Keratinocyte (primary cell): ENCODE data around the gene CTDSPL. TPM values are rescaled to one million over a fixed set of nuclear protein-coding genes. Genes with fewer than 3 reads are reported as not detected.

ENCODE experiments used
- DNase-seq: peaks from one replicate; pipeline ENCODE4 v3.0.0-alpha.2; 2011; ENCODE audit warnings: low read depth, missing footprints, low spot score
- FAIRE-seq: peaks from 2 replicates; lab custom pipeline; 2011; peaks lifted over from hg19 to GRCh38; lab: Jason Lieb, UNC
- H2AFZ ChIP-seq: 2 replicates; pipeline ENCODE4 v1.6.0; 2012; ENCODE audit warnings: low read length, control low read depth, inconsistent platforms; ENCODE audit not compliant: control insufficient read depth
- H3K27ac ChIP-seq: 2 replicates; pipeline ENCODE4 v1.5.1; 2011; ENCODE audit warnings: low read length; ENCODE audit not compliant: control insufficient read depth, insufficient read depth
- H3K27me3 ChIP-seq: 3 replicates; pipeline ENCODE4 v1.6.0; 2011; ENCODE audit warnings: low read length; ENCODE audit not compliant: control insufficient read depth, insufficient read depth; ENCODE audit errors: extremely low read depth
- H3K36me3 ChIP-seq, 2 experiments: 2 replicates in 1 of 2; 3 replicates in 1 of 2; pipeline ENCODE4 v1.5.1; 2011; ENCODE audit warnings: low read length in 2 of 2, mild to moderate bottlenecking in 1 of 2; ENCODE audit not compliant: control insufficient read depth in 2 of 2, insufficient read depth in 2 of 2; ENCODE audit errors: extremely low read depth in 1 of 2
- H3K4me1 ChIP-seq: 3 replicates; pipeline ENCODE4 v1.5.1; 2011; ENCODE audit warnings: low read length; ENCODE audit not compliant: control insufficient read depth, insufficient read depth; ENCODE audit errors: extremely low read depth
- H3K4me2 ChIP-seq: 3 replicates; pipeline ENCODE4 v1.6.0; 2011; ENCODE audit warnings: low read depth, low read length; ENCODE audit not compliant: control insufficient read depth, insufficient read depth; ENCODE audit errors: extremely low read depth
- H3K4me3 ChIP-seq, 3 experiments: fragments of 200-600 bp in 1 of 3; sonication (generic) in 1 of 3; 2 replicates in 2 of 3; 3 replicates in 1 of 3; pipeline ENCODE4 v1.5.1; 2011 to 2016; ENCODE audit warnings: low read length in 3 of 3, mild to moderate bottlenecking in 3 of 3, control low read depth in 2 of 3, inconsistent platforms in 1 of 3, low read depth in 1 of 3, mixed read lengths in 1 of 3, mixed run types in 1 of 3, moderate library complexity in 1 of 3; ENCODE audit not compliant: control insufficient read depth in 2 of 3, insufficient read depth in 2 of 3; ENCODE audit errors: extremely low read depth in 1 of 3
- H3K79me2 ChIP-seq: 2 replicates; pipeline ENCODE4 v1.6.0; 2012; ENCODE audit warnings: low read length; ENCODE audit not compliant: control insufficient read depth, insufficient read depth
- H3K9ac ChIP-seq: 3 replicates; pipeline ENCODE4 v1.6.0; 2011; ENCODE audit warnings: low read length; ENCODE audit not compliant: control insufficient read depth, insufficient read depth; ENCODE audit errors: extremely low read depth
- H3K9me1 ChIP-seq: 3 replicates; pipeline ENCODE4 v1.6.0; 2011; ENCODE audit warnings: low read length; ENCODE audit not compliant: control insufficient read depth, insufficient read depth; ENCODE audit errors: extremely low read depth
- H3K9me3 ChIP-seq: 2 replicates; pipeline ENCODE4 v1.5.1; 2012; ENCODE audit warnings: low read depth, low read length; ENCODE audit not compliant: control insufficient read depth
- H4K20me1 ChIP-seq: 3 replicates; pipeline ENCODE4 v1.6.0; 2011; ENCODE audit warnings: low read length; ENCODE audit not compliant: control insufficient read depth, insufficient read depth; ENCODE audit errors: extremely low read depth
- EZH2 ChIP-seq: IDR thresholded peaks from one replicate; pipeline ENCODE4 v1.6.1; 2012; ENCODE audit warnings: inconsistent platforms, mild to moderate bottlenecking, low read length, moderate library complexity
- dilution Hi-C: fragments of 300-500 bp; cut with MboI; formaldehyde crosslinking; loops from one replicate; pipeline ENCODE4 v1.7.0; 2020; ENCODE audit warnings: low sequenced_read_pairs; ENCODE audit not compliant: extremely low pct_ligation_motif_present
- polyA plus RNA-seq, 5 experiments: library from polyadenylated mRNA; depleted of rRNA in 3 of 5; stranded (reverse) in 3 of 5; stranded (forward) in 1 of 5; unstranded in 1 of 5; fragments of >200 nt; gene quantifications; 1 replicate in 1 of 5; 2 replicates in 3 of 5; 3 replicates in 1 of 5; pipeline versions ENCODE4 v1.2.1 to v1.2.3, GENCODE V29; 2011 to 2012; ENCODE audit warnings: missing spikeins in 2 of 5, low read depth in 1 of 5, low replicate concordance in 1 of 5
- TF ChIP-seq, protein P1 (sequence below), 3 experiments: IDR thresholded peaks in 1 of 3; conservative IDR thresholded peaks in 1 of 3; optimal IDR thresholded peaks in 1 of 3; 2 replicates in 2 of 3; 3 replicates in 1 of 3; pipeline versions ENCODE3 to v1.5.1; 2011; ENCODE audit warnings: low read length in 3 of 3, mild to moderate bottlenecking in 3 of 3, moderate library complexity in 2 of 3, control low read depth in 1 of 3, inconsistent platforms in 1 of 3; ENCODE audit not compliant: insufficient read depth in 2 of 3; ENCODE audit errors: extremely low read depth in 1 of 3

Gene CTDSPL
- polyA plus RNA-seq, 1 donor (not counting 4 experiments of a cell fraction or from before 2014, with no cell fraction given), result 83.2 TPM

DNA sequence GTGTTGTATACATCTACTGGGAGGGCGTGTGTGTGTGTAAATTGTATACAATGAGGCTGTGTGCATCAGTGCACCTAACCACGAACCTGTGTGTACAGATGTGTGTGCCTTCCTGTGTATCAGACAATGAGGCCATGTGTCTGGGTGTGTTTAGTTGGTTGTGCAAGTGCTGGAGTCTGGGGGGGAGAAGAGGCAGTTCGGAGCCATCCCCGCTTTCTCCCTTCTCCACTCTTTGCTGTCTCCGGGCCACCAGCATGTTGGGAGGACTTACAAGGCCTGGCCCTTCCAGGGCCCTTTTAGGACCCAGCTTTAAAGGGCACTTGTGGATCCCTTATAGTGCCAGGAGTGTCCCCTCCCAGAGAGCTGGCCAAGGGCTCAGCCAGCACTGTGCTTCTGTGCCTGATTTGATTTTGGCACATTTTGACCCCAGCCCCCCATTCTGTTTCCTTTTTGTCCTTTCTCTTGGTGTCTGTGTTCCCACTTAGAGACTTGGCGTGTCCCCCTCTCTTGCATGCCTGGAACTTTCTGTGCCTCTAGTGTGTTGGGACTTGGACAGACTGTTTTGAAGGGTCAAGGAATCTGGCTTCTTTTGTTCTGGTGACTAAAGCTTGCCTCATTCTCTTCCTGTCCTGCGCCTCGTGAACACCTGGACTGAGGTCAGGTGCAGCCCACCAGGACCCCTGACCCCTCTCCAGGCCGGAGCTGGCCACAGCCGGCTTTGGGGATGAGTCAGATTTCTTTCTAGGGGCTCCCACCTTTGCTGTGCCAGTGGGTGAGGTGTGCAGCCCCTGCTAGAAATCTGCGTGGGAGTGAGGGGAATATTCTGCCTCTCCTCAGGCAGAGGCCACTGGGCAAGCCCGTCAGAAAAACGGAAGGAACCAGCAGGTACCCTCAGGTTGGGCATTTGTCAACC is 1.5 kb downstream of the CTDSPL start:
- Histone ChIP-seq H4K20me1 (peaks cover 10% of the 10 kb centered on the region), H3K9ac (peak overlapping the region; percentile 81), H3K27me3 (no peaks in the 10 kb centered on the region), H3K4me1 (peaks cover 44% of the 10 kb centered on the region), H3K79me2 (peaks cover 73% of the 10 kb centered on the region), H3K4me2 (peak overlapping the region; percentile 87), H3K4me3 (peak overlapping the region; percentile 56 to 88 (median 84)), H3K9me3 (no peaks in the 10 kb centered on the region), H3K36me3 (no peaks in the 10 kb centered on the region), H2AFZ (peak overlapping the region; percentile 14), H3K27ac (peak overlapping the region; percentile 70), H3K9me1 (no peaks in the 10 kb centered on the region)
- TF ChIP-seq, protein P1, sequence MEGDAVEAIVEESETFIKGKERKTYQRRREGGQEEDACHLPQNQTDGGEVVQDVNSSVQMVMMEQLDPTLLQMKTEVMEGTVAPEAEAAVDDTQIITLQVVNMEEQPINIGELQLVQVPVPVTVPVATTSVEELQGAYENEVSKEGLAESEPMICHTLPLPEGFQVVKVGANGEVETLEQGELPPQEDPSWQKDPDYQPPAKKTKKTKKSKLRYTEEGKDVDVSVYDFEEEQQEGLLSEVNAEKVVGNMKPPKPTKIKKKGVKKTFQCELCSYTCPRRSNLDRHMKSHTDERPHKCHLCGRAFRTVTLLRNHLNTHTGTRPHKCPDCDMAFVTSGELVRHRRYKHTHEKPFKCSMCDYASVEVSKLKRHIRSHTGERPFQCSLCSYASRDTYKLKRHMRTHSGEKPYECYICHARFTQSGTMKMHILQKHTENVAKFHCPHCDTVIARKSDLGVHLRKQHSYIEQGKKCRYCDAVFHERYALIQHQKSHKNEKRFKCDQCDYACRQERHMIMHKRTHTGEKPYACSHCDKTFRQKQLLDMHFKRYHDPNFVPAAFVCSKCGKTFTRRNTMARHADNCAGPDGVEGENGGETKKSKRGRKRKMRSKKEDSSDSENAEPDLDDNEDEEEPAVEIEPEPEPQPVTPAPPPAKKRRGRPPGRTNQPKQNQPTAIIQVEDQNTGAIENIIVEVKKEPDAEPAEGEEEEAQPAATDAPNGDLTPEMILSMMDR (optimal IDR thresholded peaks at IDR 0.05 in 1 of 3, IDR thresholded peaks at IDR 0.05 in 1 of 3, conservative IDR thresholded peaks at IDR 0.05 in 1 of 3; ENCODE audit: extremely low read depth in 1 of 3, insufficient read depth in 2 of 3, low read length in 3 of 3), result no peak
- TF ChIP-seq EZH2, result no peak
- dilution Hi-C loops, result no loop called here
- DNase-seq (no peak), FAIRE-seq (peak; percentile 41)

DNA sequence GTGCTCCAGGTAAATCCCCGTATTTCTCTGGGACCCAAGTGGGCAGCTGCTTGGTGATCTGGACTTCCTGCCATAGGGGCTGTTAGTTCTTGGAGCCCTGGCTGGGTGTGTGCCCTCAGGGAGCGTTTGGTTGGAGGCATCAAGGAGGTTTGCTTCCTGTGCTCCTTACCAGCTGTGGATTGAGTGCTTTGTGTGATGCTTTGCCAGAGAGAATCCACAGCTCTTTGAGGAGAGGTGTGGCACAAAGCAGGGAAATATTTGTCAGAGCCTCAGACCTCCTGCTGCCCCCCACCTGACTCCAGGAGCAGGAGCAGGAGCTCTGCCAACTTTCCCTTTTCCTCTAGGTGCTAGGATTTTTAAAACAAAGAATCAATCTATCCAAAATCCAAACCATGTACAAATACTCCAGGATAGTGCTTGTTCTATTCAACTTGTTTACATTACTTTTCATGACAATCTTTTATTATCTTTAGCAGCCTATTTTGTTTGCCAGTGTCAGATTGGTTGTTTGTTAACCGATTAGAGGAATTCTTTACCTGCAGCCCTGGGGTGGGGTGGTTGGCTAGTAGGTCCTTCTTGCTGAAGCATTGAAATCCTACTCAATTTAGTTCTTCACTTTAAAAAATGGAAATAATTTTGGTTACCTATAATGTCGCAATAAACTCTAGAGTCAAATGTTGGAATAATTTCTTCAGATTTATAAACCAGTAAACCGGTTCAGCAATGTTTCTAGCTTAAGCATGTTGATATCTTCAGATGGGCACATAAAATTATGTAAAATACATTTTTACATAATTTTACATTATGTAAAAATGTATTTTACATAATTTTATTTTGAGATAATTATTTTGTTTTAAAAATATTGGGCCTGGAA is 2.5 kb downstream of the CTDSPL start:
- Histone ChIP-seq H3K79me2 (peaks cover 83% of the 10 kb centered on the region), H3K36me3 (no peaks in the 10 kb centered on the region), H3K9me1 (no peaks in the 10 kb centered on the region), H2AFZ (no peak overlapping the region), H3K27me3 (no peaks in the 10 kb centered on the region), H3K27ac (peak overlapping the region; percentile 70), H4K20me1 (peaks cover 10% of the 10 kb centered on the region), H3K9ac (no peak overlapping the region), H3K4me2 (peak overlapping the region; percentile 87), H3K4me3 (peak overlapping the region; percentile 56 to 88 (median 84)), H3K9me3 (no peaks in the 10 kb centered on the region), H3K4me1 (peaks cover 44% of the 10 kb centered on the region)
- dilution Hi-C loops, result no loop called here
- FAIRE-seq, result peak; percentile 69
- no peak for DNase-seq
- TF ChIP-seq, protein P1 (optimal IDR thresholded peaks at IDR 0.05 in 1 of 3, IDR thresholded peaks at IDR 0.05 in 1 of 3, conservative IDR thresholded peaks at IDR 0.05 in 1 of 3; ENCODE audit: extremely low read depth in 1 of 3, insufficient read depth in 2 of 3, low read length in 3 of 3), result no peak
- TF ChIP-seq EZH2, result no peak
